DMS53 (cell line): Measurements from ENCODE around the gene ZDHHC1.
"Not testable (repeated sequence)": the region's sequence is repeated elsewhere in the genome, so short reads cannot be mapped to it uniquely, and the experiment has no call there.

Source experiments
- DNase-seq: peaks from one replicate; lab custom pipeline; 2025; lab: John Stamatoyannopoulos, UW

Gene ZDHHC1

GRCh38 chr16:67430977-67431774 lies 14.9 kb upstream of the ZDHHC1 start, which contains the start of gene HSD11B2:
Gene HSD11B2 (plus strand): TSS chr16:67431121. CDS start chr16:67431249, 128 bp downstream.
- peak; percentile 85 for DNase-seq

GRCh38 chr16:67430504-67430976 lies 14.3 kb upstream of the ZDHHC1 start:
- peak; percentile 75 for DNase-seq

- DNase-seq: no peak
Observed at GRCh38 chr16:67429799-67430503, 13.7 kb upstream of the ZDHHC1 start.

GRCh38 chr16:67429053-67429798 lies 12.9 kb upstream of the ZDHHC1 start:
- DNase-seq: no peak

GRCh38 chr16:67428146-67428731 lies 12.0 kb upstream of the ZDHHC1 start:
- DNase-seq: peak; percentile 84

GRCh38 chr16:67426950-67427349 lies 10.7 kb upstream of the ZDHHC1 start:
- DNase-seq: no peak

GRCh38 chr16:67426022-67426421 lies 9.7 kb upstream of the ZDHHC1 start:
- DNase-seq: no peak

- DNase-seq: no peak
Observed at GRCh38 chr16:67425580-67425979, 9.3 kb upstream of the ZDHHC1 start.

GRCh38 chr16:67425061-67425460 lies 8.8 kb upstream of the ZDHHC1 start:
- no peak for DNase-seq

- DNase-seq: no peak
Observed at GRCh38 chr16:67424261-67424615, 8.0 kb upstream of the ZDHHC1 start.

GRCh38 chr16:67423611-67424260 lies 7.5 kb upstream of the ZDHHC1 start:
- no peak for DNase-seq

- no peak for DNase-seq
Observed at GRCh38 chr16:67423015-67423414, 6.7 kb upstream of the ZDHHC1 start.

GRCh38 chr16:67421030-67421429 lies 4.8 kb upstream of the ZDHHC1 start:
- no peak for DNase-seq

- no peak for DNase-seq
Observed at GRCh38 chr16:67419931-67420330, 3.7 kb upstream of the ZDHHC1 start.

GRCh38 chr16:67419502-67419901 lies 3.2 kb upstream of the ZDHHC1 start:
- DNase-seq: peak; percentile 57

- no peak for DNase-seq
Observed at GRCh38 chr16:67417333-67418061, 1.2 kb upstream of the ZDHHC1 start.

- DNase-seq: not testable (repeated sequence)
Observed at GRCh38 chr16:67415421-67415820, 856 bp downstream of the ZDHHC1 start.

- DNase-seq: no peak
Observed at GRCh38 chr16:67413978-67414911, 2.0 kb downstream of the ZDHHC1 start.

GRCh38 chr16:67412294-67412693 lies 4.0 kb downstream of the ZDHHC1 start:
- no peak for DNase-seq

GRCh38 chr16:67411339-67411738 lies 4.9 kb downstream of the ZDHHC1 start:
- DNase-seq: no peak
